SJSA1 (cell line): ENCODE measurements around the gene YY1. TPM values are rescaled to one million over a fixed set of nuclear protein-coding genes. Genes with fewer than 3 reads are reported as not detected.
"Not testable (repeated sequence)": the region's sequence is repeated elsewhere in the genome, so short reads cannot be mapped to it uniquely, and the experiment has no call there.

Experiments used
- DNase-seq, 2 experiments: peaks; one replicate each; pipeline ENCODE4 v3.0.0-alpha.2; 2015 to 2020; ENCODE audit warnings: low spot score in 2 of 2, low read depth in 1 of 2
- H3K27ac ChIP-seq: fragments of 250-450 bp; sonication (Bioruptor Pico); 2 replicates; pipeline ENCODE4 v1.5.1; 2020; ENCODE audit warnings: mild to moderate bottlenecking, moderate library complexity
- H3K27me3 ChIP-seq: fragments of 250-450 bp; sonication (Bioruptor Pico); replicated peaks from 2 replicates; pipeline ENCODE4 v1.5.1; 2020; ENCODE audit warnings: mild to moderate bottlenecking, moderate library complexity
- H3K36me3 ChIP-seq: fragments of 250-450 bp; sonication (Bioruptor Pico); 2 replicates; pipeline ENCODE4 v1.5.1; 2020; ENCODE audit warnings: mild to moderate bottlenecking
- H3K4me1 ChIP-seq: fragments of 250-450 bp; sonication (Bioruptor Pico); replicated peaks from 2 replicates; pipeline ENCODE4 v1.6.1; 2021; ENCODE audit warnings: mild to moderate bottlenecking
- H3K4me3 ChIP-seq: fragments of 250-450 bp; sonication (Bioruptor Pico); 2 replicates; pipeline ENCODE4 v1.5.1; 2020; ENCODE audit warnings: mild to moderate bottlenecking
- H3K9me3 ChIP-seq: fragments of 250-450 bp; sonication (Bioruptor Pico); replicated peaks from 2 replicates; pipeline ENCODE4 v1.5.1; 2020; ENCODE audit warnings: mild to moderate bottlenecking
- total RNA-seq: library from RNA; depleted of rRNA; stranded (reverse); fragments of >200 nt; shearing (Covaris generic); gene quantifications from 2 replicates; pipeline ENCODE4 v1.2.3, GENCODE V29; 2014

The YY1 gene
- total RNA-seq, 1 experiment from 2014 or later = 49.0 TPM

DNA sequence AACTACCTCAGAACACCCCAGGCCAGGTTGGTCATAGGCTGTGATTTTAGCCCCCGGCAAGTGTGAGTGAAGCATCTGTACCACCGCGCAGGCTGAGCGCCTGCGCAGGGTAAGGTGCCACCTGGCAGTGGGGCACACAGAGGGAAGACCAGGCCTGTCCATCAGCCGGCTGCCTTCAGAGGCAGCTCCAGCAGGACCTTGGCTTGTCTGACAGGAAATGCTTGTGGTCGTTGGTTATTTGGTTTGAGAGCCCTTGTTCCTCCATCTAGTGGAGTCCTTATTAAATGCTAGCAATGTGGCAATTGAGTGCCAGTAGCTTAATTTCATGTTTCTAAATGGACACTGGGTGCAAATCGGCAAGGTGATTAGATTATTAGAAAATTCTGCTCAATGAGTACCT, 39.8 kb downstream of the YY1 start:
- Histone ChIP-seq H3K4me1 (peaks cover 11% of the 10 kb centered on the region), H3K27me3 (no peaks in the 10 kb centered on the region), H3K4me3 (no peak overlapping the region), H3K27ac (no peak overlapping the region), H3K36me3 (peaks cover 60% of the 10 kb centered on the region), H3K9me3 (no peaks in the 10 kb centered on the region)
- DNase-seq = peak in 1 of 2 experiments; percentile 49

DNA sequence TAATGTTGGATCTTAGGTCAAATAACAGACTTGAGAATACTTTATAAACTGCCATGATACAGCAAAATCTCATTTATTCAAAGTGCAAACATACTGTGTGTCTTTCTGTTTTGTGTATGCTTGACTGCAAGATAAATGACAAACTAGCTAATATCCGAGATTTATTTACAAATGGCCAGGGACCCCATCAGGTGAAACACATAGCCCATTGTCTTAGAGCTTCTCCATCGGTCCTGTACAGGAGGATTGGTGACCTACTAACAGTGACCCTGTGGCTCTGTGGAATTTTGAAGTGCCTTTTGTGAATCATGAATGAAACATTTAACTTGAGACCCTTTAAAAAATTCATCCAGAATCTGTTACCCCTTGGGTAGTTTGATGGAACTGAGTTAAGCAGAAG, 40.2 kb downstream of the YY1 start:
- Histone ChIP-seq H3K27ac (no peak overlapping the region), H3K27me3 (no peaks in the 10 kb centered on the region), H3K4me1 (peaks cover 11% of the 10 kb centered on the region), H3K4me3 (no peak overlapping the region), H3K36me3 (peaks cover 57% of the 10 kb centered on the region), H3K9me3 (no peaks in the 10 kb centered on the region)
- DNase-seq = no peak

DNA sequence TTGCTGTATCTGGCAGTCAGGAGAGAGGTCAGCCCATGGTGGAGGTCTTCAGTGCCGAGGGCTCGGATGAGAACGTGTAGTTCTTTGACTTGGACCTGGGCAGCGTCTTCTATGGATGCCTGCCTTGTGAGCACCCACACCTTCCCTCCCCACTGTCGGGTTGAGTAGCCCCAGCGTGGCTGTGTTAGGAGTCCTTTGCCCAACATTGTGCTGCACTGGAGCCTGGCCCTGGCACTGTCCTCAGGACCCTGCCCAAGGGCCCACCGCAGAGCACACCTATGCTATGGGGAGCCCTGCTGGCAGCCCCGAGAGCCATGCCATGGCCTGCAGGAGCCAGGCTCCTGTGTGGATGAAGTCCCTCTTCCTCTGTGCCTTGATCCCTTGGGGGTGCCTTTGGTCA, 40.6 kb downstream of the YY1 start:
- H3K4me1 ChIP-seq = peaks cover 11% of the 10 kb centered on the region
- H3K36me3 ChIP-seq = peaks cover 53% of the 10 kb centered on the region
- H3K4me3 ChIP-seq = no peak overlapping the region
- no peaks in the 10 kb centered on the region for H3K27me3 ChIP-seq
- no peak overlapping the region for H3K27ac ChIP-seq
- no peaks in the 10 kb centered on the region for H3K9me3 ChIP-seq
- DNase-seq = no peak

DNA sequence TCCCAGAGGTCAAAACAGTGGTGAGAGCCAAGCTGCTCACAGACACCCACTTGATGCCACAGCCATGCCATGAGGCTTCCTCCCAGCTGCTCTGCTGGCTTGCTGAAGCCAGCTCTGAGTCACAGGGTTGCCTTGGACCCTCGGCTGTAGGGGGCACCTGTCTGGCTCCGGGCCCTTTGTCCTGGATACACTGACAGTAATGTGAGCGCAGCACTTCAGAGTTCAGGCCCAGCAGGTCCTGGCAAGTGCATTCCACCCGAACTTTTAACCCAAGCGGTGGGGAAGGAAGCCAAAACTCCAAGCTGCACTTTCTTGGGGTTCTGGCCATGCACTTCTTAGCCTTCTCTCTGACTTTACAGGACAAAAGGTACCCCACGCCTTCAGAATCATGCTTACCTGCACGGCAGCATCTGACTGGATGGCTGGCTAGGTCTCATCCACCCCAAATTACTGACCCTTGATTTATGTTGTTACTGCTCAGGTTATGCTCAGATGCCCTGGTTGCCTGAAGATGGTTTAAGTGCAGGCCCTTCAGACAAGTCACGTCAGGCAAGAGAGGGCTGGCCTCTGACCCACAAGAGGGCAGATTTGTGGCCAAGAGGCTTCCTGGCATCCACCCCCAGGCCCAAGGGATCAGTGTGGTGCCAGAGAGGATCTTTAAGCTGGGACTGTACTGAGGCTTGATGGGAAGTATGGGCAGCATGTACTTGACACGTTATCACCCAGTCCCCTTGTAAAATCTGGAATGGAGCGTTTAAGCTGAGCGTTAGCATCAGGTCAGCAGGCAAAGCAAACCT, 42.5 kb downstream of the YY1 start:
- H3K9me3 ChIP-seq = no peaks in the 10 kb centered on the region
- H3K4me3 ChIP-seq = no peak overlapping the region
- H3K27ac ChIP-seq = no peak overlapping the region
- H3K27me3 ChIP-seq = no peaks in the 10 kb centered on the region
- DNase-seq = no peak
- H3K4me1 ChIP-seq = peaks cover 24% of the 10 kb centered on the region
- H3K36me3 ChIP-seq = peaks cover 38% of the 10 kb centered on the region

DNA sequence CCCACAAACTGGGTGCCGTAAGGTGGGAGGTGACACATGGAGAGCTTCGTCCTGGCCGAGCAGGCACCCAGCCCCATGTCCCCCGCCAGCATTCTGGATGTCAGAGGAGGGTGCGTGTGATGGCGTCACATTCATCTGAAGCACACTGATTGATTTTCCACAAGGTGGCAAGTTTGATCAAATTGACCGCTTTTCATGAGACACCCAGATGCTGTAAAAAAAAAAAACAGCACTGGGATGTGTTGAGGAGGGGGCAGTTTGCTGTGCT, 43.1 kb downstream of the YY1 start:
- H3K27ac ChIP-seq = no peak overlapping the region
- H3K9me3 ChIP-seq = no peaks in the 10 kb centered on the region
- peaks cover 24% of the 10 kb centered on the region for H3K4me1 ChIP-seq
- no peak overlapping the region for H3K4me3 ChIP-seq
- peaks cover 34% of the 10 kb centered on the region for H3K36me3 ChIP-seq
- no peaks in the 10 kb centered on the region for H3K27me3 ChIP-seq
- no peak for DNase-seq

DNA sequence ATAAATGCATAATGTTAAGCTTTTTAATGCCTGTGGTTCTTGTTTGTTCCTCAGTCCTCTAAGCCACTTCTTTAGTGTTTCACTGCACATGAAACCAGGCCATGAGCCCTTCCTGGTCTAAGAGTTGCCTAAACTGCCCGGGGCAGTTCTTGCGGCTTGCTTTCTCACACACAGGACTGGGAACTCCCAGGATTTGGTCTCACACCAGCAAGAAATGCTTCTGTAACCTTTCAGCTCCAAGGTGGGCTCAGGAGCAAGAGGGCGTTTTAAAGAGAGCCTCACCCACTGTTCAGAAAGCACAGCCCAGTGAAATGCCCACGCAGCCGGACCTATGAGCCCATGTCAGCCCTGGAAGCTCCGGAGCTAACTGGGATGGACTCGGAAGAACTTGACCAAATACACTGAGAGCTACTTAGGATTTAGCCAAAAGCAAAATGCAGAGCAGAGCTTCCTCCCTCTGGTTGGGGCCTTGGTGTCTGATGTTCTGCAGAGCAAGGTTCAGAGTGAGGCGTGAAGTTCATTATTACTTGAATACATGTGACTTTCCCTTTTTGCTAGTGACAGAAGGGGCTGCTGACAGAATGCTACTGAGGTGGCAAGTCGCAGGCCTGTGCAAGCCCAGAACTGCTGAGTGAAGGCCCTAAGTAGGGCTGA, 43.9 kb downstream of the YY1 start:
- no peaks in the 10 kb centered on the region for H3K9me3 ChIP-seq
- peaks cover 24% of the 10 kb centered on the region for H3K4me1 ChIP-seq
- no peak for DNase-seq
- peaks cover 26% of the 10 kb centered on the region for H3K36me3 ChIP-seq
- H3K27me3 ChIP-seq = no peaks in the 10 kb centered on the region
- no peak overlapping the region for H3K4me3 ChIP-seq
- H3K27ac ChIP-seq = no peak overlapping the region

DNA sequence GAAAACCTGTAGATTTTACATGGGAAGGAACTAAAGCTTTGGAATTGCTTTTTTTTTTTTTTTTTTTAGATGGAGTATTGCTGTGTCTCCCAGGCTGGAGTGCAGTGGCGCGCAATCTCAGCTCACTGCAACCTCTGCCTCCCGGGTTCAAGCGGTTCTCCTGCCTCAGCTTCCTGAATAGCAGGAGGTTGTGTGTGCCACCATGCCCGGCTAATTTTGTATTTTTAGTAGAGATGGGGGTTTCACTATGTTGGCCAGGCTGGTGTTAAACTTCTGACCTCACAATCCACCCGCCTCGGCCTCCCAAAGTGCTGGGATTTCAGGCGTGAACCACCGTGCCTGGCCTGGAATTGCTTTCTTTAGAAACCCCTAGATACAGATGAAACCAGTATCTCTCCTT, 44.5 kb downstream of the YY1 start:
- not testable (repeated sequence) for H3K27me3 ChIP-seq, H3K27ac ChIP-seq, H3K4me3 ChIP-seq, DNase-seq, H3K9me3 ChIP-seq
- Histone ChIP-seq H3K36me3 (peaks cover 23% of the 10 kb centered on the region), H3K4me1 (peaks cover 21% of the 10 kb centered on the region)

DNA sequence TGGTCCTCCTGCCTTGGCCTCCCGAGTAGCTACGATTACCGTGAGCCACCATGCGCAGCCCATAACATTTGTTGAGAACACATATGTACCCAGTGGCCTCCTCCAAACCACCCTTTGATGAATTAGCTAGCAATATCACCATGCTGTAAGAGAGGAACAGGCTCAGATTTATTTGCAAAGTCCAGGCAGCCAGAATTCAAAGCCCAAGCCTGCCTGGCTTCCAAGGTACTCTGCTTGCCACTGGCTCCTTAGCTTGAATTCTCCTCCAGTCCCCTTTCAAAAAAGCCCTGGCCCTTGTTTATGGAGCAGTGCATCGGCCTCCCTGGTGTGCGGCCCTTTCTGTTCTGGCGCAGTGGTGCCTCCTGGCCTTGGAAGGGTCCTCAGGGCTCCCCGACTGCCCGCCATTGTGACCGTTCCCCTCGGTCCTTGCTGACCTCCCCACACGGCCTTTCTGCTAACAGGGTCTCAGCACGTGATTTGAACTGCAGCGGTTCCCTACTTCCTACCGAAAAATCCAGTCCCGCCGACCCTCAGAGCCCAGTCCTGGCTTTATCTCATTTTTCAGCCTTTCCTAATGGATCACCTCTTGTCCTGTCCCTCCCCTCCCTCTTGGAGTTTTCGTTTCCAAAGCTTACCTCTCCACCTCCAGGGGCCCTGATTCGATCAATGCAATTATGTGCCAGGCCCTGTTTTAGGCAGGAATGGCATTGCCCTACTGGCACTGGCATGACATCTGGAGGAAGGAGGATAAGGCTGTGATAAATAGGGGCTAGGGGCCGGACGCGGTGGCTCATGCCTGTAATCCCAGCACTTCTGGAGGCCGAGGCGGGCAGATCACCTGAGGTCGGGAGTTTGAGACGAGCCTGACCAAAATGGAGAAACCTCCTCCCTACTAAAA, 45.3 kb downstream of the YY1 start:
- Histone ChIP-seq H3K36me3 (peaks cover 17% of the 10 kb centered on the region), H3K27ac (no peak overlapping the region), H3K4me1 (peaks cover 13% of the 10 kb centered on the region), H3K27me3 (no peaks in the 10 kb centered on the region), H3K9me3 (no peaks in the 10 kb centered on the region), H3K4me3 (no peak overlapping the region)
- no peak for DNase-seq

DNA sequence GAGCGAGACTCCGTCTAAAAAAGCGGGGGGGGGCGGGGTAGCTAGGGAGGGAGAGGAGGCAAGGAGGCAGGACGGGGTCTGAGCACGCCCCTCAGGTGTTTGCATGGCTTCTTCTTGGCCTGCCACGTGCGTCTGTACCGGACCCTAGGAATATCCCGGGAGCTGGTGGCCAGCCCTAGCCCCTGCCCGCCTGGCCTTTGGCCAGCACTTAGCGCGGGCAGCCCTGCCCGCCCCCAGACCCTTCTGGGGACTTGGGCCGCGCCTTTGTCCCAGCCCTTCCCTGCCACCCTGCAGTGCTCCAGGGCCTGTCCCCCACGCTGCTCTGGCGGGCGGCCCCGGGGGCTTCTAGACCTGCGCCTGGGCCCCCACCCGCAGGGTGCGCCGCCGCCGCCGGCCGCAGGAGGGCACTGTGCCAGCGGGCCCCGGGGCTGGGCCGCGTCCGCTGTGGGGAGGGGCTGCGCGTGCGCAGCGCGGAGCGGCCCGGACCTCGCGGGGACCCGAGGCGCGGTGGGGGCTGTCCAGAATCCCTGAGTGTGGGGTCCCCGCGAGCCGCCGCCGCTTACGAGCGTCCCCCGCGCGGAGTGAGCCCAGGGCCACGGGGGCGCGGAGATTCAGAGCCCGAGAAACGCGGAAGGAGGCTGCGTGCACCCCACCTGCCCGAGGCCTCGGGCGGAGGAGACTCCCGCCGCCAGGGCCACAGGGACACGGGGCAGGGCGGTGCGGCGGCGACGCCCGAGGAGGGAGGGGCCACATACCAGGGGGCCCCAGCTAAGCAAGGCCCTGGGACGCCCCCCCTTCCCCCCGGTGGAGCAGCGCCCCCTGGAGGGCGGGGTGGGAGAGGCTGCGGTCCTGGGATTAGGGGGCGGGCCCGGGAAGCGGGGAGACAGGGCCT, 46.3 kb downstream of the YY1 start:
- peak; percentile 63 to 84 for DNase-seq
- Histone ChIP-seq H3K27me3 (no peaks in the 10 kb centered on the region), H3K9me3 (no peaks in the 10 kb centered on the region), H3K36me3 (peaks cover 9% of the 10 kb centered on the region), H3K27ac (peak overlapping the region; percentile 87), H3K4me3 (peak overlapping the region; percentile 74), H3K4me1 (peaks cover 13% of the 10 kb centered on the region)

DNA sequence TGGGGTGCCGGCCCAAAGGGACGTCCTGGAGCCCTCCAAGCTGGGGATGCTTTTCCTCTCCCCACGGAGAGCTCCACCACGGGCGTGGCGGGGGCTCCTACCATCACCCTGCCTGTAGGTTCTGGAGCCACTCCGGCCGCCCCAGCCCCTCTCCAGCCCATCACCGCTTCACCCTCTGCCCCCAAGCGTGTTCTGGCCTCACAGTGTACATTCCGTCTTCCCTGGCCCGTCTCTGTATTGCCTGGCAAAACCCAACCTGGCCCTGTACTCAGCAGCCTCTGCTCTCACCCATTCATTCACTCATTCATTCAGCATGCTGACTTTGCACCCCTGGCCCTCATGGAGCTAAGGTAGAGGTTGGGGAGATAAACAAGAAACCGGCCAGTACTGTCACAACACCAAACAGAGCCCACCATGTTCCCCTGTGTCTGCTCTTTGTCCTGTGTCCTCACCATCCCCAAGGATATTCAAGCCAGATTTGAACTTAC, 47.0 kb downstream of the YY1 start:
- Histone ChIP-seq H3K36me3 (peaks cover 9% of the 10 kb centered on the region), H3K27ac (peak overlapping the region; percentile 87; the same call in 1 of the 2 replicates), H3K4me1 (peaks cover 13% of the 10 kb centered on the region), H3K27me3 (no peaks in the 10 kb centered on the region), H3K9me3 (no peaks in the 10 kb centered on the region), H3K4me3 (peak overlapping the region; percentile 74)
- no peak for DNase-seq

DNA sequence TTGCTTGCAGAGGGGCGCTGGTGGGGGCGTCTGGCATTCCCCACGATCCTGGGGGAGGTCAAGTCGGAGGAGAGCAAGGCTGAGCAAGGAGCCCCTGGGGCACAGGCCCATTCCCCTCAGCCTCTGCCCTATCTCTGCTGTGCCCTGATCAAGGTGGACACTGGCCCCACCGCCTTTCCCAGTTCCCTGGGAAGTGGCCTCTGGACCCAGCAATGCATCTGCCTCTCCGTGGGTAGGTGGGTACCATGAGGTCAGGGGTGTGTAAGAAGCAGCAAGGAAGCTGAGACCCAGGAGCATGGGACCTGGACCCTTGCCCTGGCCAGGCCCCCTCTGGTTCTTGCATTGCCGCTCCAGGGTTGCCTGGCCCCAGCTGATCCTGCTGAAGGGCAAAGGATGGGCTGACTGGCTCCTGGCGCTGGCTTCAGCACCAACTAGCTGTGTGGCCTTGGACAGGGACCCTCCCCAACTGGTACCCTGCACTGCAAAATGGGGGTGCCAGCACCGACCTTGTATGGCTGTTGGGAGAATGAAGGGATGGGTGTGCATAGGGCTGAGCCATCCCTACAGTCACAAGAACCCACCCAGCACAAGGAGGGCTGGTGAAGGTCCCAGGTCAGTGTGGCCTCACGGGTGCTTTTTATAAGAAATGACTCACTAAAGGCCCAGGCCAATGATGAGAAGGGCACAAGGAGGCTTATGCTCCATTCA, 47.7 kb downstream of the YY1 start:
- H3K4me3 ChIP-seq = no peak overlapping the region
- H3K27ac ChIP-seq = no peak overlapping the region
- H3K4me1 ChIP-seq = peaks cover 13% of the 10 kb centered on the region
- no peaks in the 10 kb centered on the region for H3K9me3 ChIP-seq
- peak in 1 of 2 experiments; percentile 33 for DNase-seq
- H3K36me3 ChIP-seq = peaks cover 12% of the 10 kb centered on the region
- H3K27me3 ChIP-seq = no peaks in the 10 kb centered on the region

DNA sequence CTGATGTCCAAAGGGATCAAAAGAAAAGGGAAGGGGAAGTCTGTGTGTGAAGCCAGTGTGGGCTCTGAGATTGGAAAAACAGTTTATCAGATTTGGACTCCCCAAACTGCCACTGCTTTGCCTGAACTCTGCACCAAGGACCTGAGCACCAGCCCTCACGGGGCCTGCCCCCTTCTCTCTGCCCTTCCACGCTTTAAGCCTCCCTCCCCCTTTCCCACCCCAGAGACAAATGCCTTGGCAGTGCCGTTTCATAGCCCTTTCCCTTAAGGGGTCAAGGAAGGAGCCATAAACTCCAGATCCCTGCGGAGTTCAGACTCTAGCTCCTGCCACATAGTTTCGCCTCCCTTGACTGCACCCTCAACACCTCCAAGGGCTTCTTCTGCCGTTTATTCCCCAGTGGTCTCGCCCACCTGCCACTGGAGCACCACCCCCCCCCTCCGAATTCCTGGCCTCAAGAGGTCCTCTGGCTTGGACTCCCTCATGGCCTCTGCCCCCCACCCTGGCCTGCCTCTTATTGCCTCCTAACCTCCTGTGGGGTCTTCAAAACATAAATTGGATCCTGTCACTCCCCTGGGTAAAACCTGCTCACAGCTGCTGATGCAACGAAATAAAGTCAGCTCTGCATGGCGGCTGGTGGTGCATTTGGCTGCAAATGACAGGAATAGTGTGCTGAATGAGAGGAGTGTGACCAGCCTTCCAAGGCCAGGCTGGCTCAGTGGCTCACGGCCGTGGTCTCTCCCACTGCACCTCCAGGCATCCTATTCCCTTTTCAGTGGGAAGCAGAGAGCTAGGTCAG, 48.5 kb downstream of the YY1 start:
- Histone ChIP-seq H3K36me3 (peaks cover 17% of the 10 kb centered on the region), H3K4me3 (no peak overlapping the region), H3K27me3 (no peaks in the 10 kb centered on the region), H3K27ac (no peak overlapping the region), H3K4me1 (peaks cover 13% of the 10 kb centered on the region), H3K9me3 (no peaks in the 10 kb centered on the region)
- peak in 1 of 2 experiments; percentile 21 for DNase-seq
